ENCODE results near the gene IKBKE.
"Not testable (repeated sequence)": the region's sequence is repeated elsewhere in the genome, so short reads cannot be mapped to it uniquely, and the experiment has no call there.

Gene IKBKE

GRCh38 chr1:206477110-206477509, 6.8 kb downstream of the IKBKE start:
- no peak for DNase-seq

- no peak for DNase-seq
Measured at GRCh38 chr1:206477581-206478380, 7.5 kb downstream of the IKBKE start.

GRCh38 chr1:206478746-206479145, 8.5 kb downstream of the IKBKE start:
- DNase-seq = no peak

GRCh38 chr1:206479183-206480125, 9.2 kb downstream of the IKBKE start:
- peak; percentile 52 for DNase-seq

DNA sequence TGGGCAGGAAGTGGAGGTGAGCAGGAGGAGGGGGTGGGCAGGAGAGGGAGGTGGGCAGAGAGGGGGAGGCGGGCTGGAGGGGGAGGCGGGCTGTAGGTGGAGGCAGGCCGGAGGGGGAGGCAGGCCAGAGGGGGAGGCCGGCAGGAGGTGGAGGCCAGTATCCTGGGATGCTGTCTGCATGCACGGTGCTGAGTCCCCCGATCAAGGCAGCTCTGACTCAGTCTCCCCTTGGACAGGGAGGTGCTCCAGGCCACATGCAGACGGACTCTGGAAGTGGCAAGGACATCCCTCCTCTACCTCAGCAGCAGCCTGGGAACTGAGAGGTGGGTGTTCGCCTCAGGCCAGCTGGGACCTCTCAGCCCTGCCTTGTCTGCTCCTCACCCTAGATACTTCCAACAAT, 9.9 kb downstream of the IKBKE start:
- DNase-seq = no peak

GRCh38 chr1:206482611-206483010, 12.3 kb downstream of the IKBKE start:
- DNase-seq = no peak

DNA sequence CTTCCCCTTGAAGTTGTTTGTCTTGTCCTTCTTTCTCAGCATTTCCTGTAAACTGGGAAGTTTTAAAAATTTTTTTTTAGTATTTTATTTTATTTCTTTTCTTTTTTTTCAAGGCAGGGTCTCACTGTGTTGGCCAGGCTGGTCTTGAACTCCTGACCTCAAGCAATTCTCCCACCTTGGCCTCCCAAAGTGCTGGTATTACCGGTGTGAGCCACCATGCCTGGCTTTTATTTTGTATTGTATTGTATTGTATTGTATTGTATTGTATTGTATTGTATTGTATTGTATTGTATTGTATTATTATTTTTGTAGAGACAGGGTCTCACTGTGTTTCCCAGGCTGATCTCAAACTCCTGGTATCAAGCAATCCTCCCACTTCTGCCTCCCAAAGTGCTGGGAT, 13.6 kb downstream of the IKBKE start:
- not testable (repeated sequence) for DNase-seq

- no peak for DNase-seq
Measured at GRCh38 chr1:206484901-206485300, 14.6 kb downstream of the IKBKE start.

- DNase-seq = no peak
Measured at GRCh38 chr1:206486995-206487788, 16.9 kb downstream of the IKBKE start.

GRCh38 chr1:206487970-206488369, 17.7 kb downstream of the IKBKE start:
- no peak for DNase-seq

GRCh38 chr1:206488466-206488865, 18.2 kb downstream of the IKBKE start:
- DNase-seq = no peak

- DNase-seq = peak; percentile 49
Measured at GRCh38 chr1:206489980-206490770, 19.9 kb downstream of the IKBKE start.

GRCh38 chr1:206490771-206491405, 20.6 kb downstream of the IKBKE start:
- DNase-seq = no peak

DNA sequence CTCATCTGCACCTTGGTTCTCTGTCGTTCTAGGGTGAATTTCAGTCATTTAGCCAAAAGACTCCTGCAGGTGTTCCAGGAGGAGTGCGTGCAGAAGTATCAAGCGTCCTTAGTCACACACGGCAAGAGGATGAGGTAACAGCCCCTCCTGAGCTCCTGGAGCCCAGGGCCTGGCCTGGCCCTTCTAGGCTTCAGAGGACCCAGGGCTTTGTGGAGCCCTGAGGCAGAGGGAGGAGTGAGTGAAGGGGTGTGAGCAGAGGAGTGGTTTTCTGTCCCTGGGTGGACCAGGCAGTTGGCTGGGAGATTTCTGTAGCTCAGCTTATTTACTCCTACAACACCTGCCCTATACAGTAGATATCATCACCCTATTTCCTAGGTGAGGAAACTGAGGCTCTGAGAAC, 21.3 kb downstream of the IKBKE start:
- no peak for DNase-seq

DNA sequence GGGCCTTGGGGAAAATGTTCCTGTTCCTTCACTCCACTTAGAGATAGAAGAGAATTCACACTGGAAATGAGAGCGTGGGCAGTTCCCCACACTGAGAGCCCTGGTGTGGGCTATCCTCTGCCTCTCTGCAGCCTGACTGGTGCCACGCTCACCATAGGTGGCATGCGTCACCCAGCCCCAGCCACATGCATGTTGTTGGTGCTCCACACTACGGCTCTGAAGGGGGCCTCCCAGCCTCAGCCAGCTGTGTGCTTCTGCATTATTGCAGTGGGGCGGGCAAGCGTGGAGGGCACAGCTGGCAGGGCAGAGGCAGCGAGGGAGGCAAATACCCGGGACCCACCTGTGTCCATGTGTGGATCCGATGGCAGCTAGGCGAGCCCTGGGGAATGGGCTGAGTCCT, 22.3 kb downstream of the IKBKE start:
- DNase-seq = no peak

DNA sequence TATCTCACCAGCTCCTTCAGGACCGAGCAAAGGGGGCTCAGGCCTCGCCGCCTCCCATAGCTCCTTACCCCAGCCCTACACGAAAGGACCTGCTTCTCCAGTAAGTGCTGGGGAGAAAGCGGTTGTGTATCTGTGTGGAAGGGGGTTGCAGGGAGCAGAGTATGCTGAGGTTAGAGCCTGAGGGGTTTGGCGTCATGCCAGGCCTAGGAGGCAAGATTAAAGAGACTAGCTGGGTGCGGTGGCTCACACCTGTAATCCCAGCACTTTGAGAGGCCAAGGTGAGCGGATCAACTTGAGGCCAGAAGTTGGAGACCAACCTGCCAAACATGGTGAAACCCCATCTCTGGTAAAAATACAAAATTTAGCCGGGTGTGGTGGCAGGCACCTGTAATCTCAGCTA, 23.0 kb downstream of the IKBKE start:
- no peak for DNase-seq

- DNase-seq = no peak
Measured at GRCh38 chr1:206495011-206495461, 24.8 kb downstream of the IKBKE start.

DNA sequence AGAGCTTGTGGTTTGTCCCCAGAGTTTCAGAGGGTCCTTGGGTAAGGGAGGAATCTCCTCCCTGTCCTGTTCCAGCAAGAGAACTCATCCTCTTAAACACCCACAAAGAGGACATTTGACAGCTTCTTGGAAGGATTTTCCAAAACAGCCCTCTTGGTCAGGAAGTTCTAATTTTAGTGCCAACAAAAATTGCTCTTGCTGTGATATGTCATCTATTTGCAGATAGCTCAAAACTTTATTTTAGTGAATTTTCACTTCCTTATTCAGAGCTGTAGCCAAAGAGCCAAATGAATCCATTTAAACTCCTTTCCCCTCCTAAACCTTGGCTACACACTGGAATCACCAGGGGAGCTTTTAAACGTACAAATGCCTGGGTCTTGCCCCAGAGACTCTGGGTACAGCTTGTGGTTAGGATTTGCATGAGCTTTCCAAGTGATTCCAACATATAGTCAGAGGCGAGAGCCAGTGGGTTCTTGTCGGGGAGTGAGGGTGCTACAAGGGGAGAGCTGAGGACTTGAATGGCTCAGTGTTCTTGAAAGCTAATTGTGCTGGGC, 25.3 kb downstream of the IKBKE start:
- no peak for DNase-seq

DNA sequence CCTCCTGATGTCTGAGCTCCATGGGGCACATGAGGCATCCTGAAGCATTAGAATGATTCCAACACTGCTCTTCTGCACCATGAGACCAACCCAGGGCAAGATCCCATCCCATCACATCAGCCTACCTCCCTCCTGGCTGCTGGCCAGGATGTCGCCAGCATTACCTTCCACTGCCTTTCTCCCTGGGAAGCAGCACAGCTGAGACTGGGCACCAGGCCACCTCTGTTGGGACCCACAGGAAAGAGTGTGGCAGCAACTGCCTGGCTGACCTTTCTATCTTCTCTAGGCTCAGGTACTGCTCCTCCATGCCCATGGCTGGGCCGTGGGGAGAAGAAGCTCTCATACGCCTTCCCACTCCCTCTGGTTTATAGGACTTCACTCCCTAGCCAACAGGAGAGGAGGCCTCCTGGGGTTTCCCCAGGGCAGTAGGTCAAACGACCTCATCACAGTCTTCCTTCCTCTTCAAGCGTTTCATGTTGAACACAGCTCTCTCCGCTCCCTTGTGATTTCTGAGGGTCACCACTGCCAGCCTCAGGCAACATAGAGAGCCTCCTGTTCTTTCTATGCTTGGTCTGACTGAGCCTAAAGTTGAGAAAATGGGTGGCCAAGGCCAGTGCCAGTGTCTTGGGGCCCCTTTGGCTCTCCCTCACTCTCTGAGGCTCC, 26.0 kb downstream of the IKBKE start:
- DNase-seq = no peak

- DNase-seq = no peak
Measured at GRCh38 chr1:206497363-206497762, 27.1 kb downstream of the IKBKE start.

DNA sequence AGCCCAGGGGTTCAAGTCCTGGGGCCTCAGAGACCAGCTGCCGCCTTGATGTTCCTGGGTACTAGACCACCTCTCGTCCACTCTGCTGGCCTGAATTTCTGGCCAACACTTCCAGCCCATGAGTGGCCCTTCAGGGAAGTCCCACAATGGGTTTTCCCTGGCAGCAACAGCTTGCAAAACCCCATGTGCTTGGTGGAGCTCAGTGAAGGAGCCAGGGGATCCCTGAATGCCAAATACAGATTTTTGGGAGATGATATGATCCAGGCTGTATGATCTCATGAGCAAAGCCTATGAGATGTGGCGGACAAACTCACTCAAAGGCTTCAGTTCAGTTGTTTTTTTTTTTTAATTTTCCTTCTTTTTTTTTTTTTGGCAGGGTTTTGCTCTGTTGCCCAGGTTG, 27.5 kb downstream of the IKBKE start:
- no peak for DNase-seq
